Measurements from ENCODE around the gene MRPS5.

MRPS5 gene

GRCh38 chr2:95058989-95059641, 62.5 kb downstream of the MRPS5 start:
- DNase-seq = no peak

GRCh38 chr2:95058466-95058988, 63.1 kb downstream of the MRPS5 start:
- no peak for DNase-seq

- no peak for DNase-seq
Measured at GRCh38 chr2:95057535-95058370, 63.9 kb downstream of the MRPS5 start.

- DNase-seq = no peak
Measured at GRCh38 chr2:95056461-95057459, 64.8 kb downstream of the MRPS5 start.

GRCh38 chr2:95056044-95056443, 65.6 kb downstream of the MRPS5 start:
- DNase-seq = no peak

GRCh38 chr2:95055262-95055661, 66.3 kb downstream of the MRPS5 start:
- DNase-seq = no peak

GRCh38 chr2:95054016-95054415, 67.6 kb downstream of the MRPS5 start:
- DNase-seq = no peak

- DNase-seq = no peak
Measured at GRCh38 chr2:95053543-95053942, 68.1 kb downstream of the MRPS5 start.

- no peak for DNase-seq
Measured at GRCh38 chr2:95052804-95053479, 68.7 kb downstream of the MRPS5 start.

- DNase-seq = no peak
Measured at GRCh38 chr2:95052307-95052706, 69.3 kb downstream of the MRPS5 start.

GRCh38 chr2:95051626-95052025, 70.0 kb downstream of the MRPS5 start:
- no peak for DNase-seq

- peak; percentile 41 for DNase-seq
Measured at GRCh38 chr2:95050385-95051300, 71.0 kb downstream of the MRPS5 start.

- DNase-seq = no peak
Measured at GRCh38 chr2:95049961-95050360, 71.6 kb downstream of the MRPS5 start.

- DNase-seq = no peak
Measured at GRCh38 chr2:95049683-95049955, 72.0 kb downstream of the MRPS5 start.

- DNase-seq = no peak
Measured at GRCh38 chr2:95048825-95049682, 72.6 kb downstream of the MRPS5 start.

- no peak for DNase-seq
Measured at GRCh38 chr2:95047629-95048510, 73.7 kb downstream of the MRPS5 start.

- DNase-seq = no peak
Measured at GRCh38 chr2:95046371-95047112, 75.1 kb downstream of the MRPS5 start.

GRCh38 chr2:95044601-95045000, 77.0 kb downstream of the MRPS5 start:
- no peak for DNase-seq

All from activated CD4-positive, alpha-beta T cell treated with anti-CD3 and anti-CD28 coated beads, Interleukin-10, Interleukin-2, amounts not matched to agents 100 ng/mL and 50 ng/mL, durations not matched to agents 16 hours and 8 hours (primary cell).